SU-DHL-6 (cell line): ENCODE data around the gene DNAH14.

ENCODE experiments used
- H2AFZ ChIP-seq: fragments of 200-600 bp; sonication (generic); 2 replicates; pipeline ENCODE4 v1.6.1; 2014; ENCODE audit warnings: low read depth, mild to moderate bottlenecking, moderate library complexity, mixed read lengths, antibody characterized with exemption, low read length; ENCODE audit not compliant: severe bottlenecking
- H3F3A ChIP-seq: fragments of 200-600 bp; shearing (Covaris generic); 2 replicates; pipeline ENCODE4 v1.6.0; 2016; ENCODE audit warnings: antibody characterized with exemption, mild to moderate bottlenecking; ENCODE audit not compliant: insufficient read depth
- H3K27ac ChIP-seq: fragments of 200-600 bp; sonication (generic); 2 replicates; pipeline ENCODE4 v1.5.1; 2016; ENCODE audit warnings: low read depth, mild to moderate bottlenecking, low read length, moderate library complexity, mixed read lengths
- H3K27me3 ChIP-seq: fragments of 200-600 bp; sonication (generic), shearing (Covaris generic); 2 replicates; pipeline ENCODE4 v1.6.0; 2014; ENCODE audit warnings: mild to moderate bottlenecking, low read length
- H3K36me3 ChIP-seq: fragments of 200-600 bp; sonication (generic); 2 replicates; pipeline ENCODE4 v1.6.1; 2014; ENCODE audit warnings: mild to moderate bottlenecking, low read length, mixed read lengths
- H3K4me2 ChIP-seq: fragments of 300-600, 200-600 bp; shearing (Covaris generic), sonication (generic); 2 replicates; pipeline ENCODE4 v1.6.0; 2014; ENCODE audit warnings: low read length, low read depth, mild to moderate bottlenecking; ENCODE audit not compliant: poor library complexity, severe bottlenecking
- H3K4me3 ChIP-seq: fragments of 200-600 bp; sonication (generic); 2 replicates; pipeline ENCODE4 v1.5.1; 2014; ENCODE audit warnings: antibody characterized with exemption, low read length, mild to moderate bottlenecking, mixed read lengths; ENCODE audit not compliant: insufficient read depth, poor library complexity, severe bottlenecking
- H3K79me2 ChIP-seq: fragments of 200-600 bp; sonication (generic); 2 replicates; pipeline ENCODE4 v1.6.1; 2014; ENCODE audit warnings: mild to moderate bottlenecking, low read length, moderate library complexity; ENCODE audit not compliant: insufficient read depth
- H3K9ac ChIP-seq: fragments of 200-600 bp; sonication (generic); 2 replicates; pipeline ENCODE4 v1.7.0; 2014; ENCODE audit warnings: mild to moderate bottlenecking, low read length
- H3K9me2 ChIP-seq: fragments of 200-600 bp; sonication (generic); replicated peaks from 2 replicates; pipeline ENCODE4 v1.6.1; 2014; ENCODE audit warnings: low read length; ENCODE audit not compliant: insufficient read depth
- H3K9me3 ChIP-seq: fragments of 200-600 bp; sonication (generic); 2 replicates; pipeline ENCODE4 v1.6.1; 2014; ENCODE audit warnings: low read length, mixed read lengths; ENCODE audit not compliant: insufficient read depth
- H4K20me1 ChIP-seq: fragments of 200-600 bp; sonication (generic); 2 replicates; pipeline ENCODE4 v1.6.1; 2014; ENCODE audit warnings: low read depth, mild to moderate bottlenecking, antibody characterized with exemption, low read length, moderate library complexity, mixed read lengths
- CTCF ChIP-seq: fragments of 200-600 bp; sonication (generic); IDR thresholded peaks from one replicate; pipeline ENCODE4 v1.5.1; 2017; ENCODE audit warnings: antibody characterized with exemption, mild to moderate bottlenecking, low read length, moderate library complexity; ENCODE audit not compliant: insufficient read depth, poor library complexity, severe bottlenecking
- EZH2phosphoT487 ChIP-seq: fragments of 200-600 bp; sonication (generic), shearing (Covaris generic); conservative IDR thresholded peaks from 2 replicates; pipeline ENCODE4 v1.6.1; 2018; ENCODE audit warnings: mild to moderate bottlenecking, antibody characterized with exemption, low read length, moderate library complexity, mixed read lengths

Gene DNAH14

GRCh38 chr1:224894915-224895314, 34.6 kb upstream of the DNAH14 start:
- Histone ChIP-seq H3K4me3 (no peak overlapping the region), H3K9me3 (no peaks in the 10 kb centered on the region), H3K27ac (no peak overlapping the region), H3K27me3 (no peaks in the 10 kb centered on the region), H3K36me3 (no peaks in the 10 kb centered on the region), H3K9ac (no peak overlapping the region), H3K4me2 (no peak overlapping the region), H3K79me2 (no peaks in the 10 kb centered on the region), H4K20me1 (no peaks in the 10 kb centered on the region), H2AFZ (no peak overlapping the region), H3F3A (no peaks in the 10 kb centered on the region), H3K9me2 (no peaks in the 10 kb centered on the region)
- TF ChIP-seq EZH2phosphoT487 (no peak), CTCF (no peak)

GRCh38 chr1:224896130-224896781, 33.2 kb upstream of the DNAH14 start:
- Histone ChIP-seq H4K20me1 (no peaks in the 10 kb centered on the region), H3K4me3 (no peak overlapping the region), H3K36me3 (no peaks in the 10 kb centered on the region), H3K79me2 (no peaks in the 10 kb centered on the region), H3K9me3 (no peaks in the 10 kb centered on the region), H2AFZ (no peak overlapping the region), H3K27ac (no peak overlapping the region), H3K27me3 (no peaks in the 10 kb centered on the region), H3K9me2 (no peaks in the 10 kb centered on the region), H3F3A (no peaks in the 10 kb centered on the region), H3K9ac (no peak overlapping the region), H3K4me2 (no peak overlapping the region)
- no peak for TF ChIP-seq EZH2phosphoT487
- TF ChIP-seq CTCF: no peak

- Histone ChIP-seq H3K79me2 (no peaks in the 10 kb centered on the region), H3K4me2 (no peak overlapping the region)
These were observed 31.7 kb upstream of the DNAH14 start for GRCh38 chr1:224897529-224898327.

More at GRCh38 chr1:224897529-224898327, 31.7 kb upstream of the DNAH14 start:
- no peak overlapping the region for H3K9ac ChIP-seq
- no peaks in the 10 kb centered on the region for H3K36me3 ChIP-seq
- no peaks in the 10 kb centered on the region for H3K27me3 ChIP-seq
- no peak overlapping the region for H3K4me3 ChIP-seq
- H3K27ac ChIP-seq: no peak overlapping the region
- H2AFZ ChIP-seq: no peak overlapping the region
- no peaks in the 10 kb centered on the region for H3F3A ChIP-seq
- TF ChIP-seq CTCF: no peak
- TF ChIP-seq EZH2phosphoT487: no peak
- H3K9me3 ChIP-seq: no peaks in the 10 kb centered on the region
- 0 out of 2 replicates have a peak, but pooled peaks cover 4% of the 10 kb centered on the region for H4K20me1 ChIP-seq
- H3K9me2 ChIP-seq: no peaks in the 10 kb centered on the region
